GM08714 (cell line): Measurements from ENCODE around the gene OSM.

Source experiments
- H3K4me3 ChIP-seq: fragments of 200-500 bp; sonication (Bioruptor generic); 2 replicates; pipeline ENCODE4 v1.5.1; 2014; ENCODE audit warnings: mild to moderate bottlenecking, low read length, inconsistent platforms
- ZNF274 ChIP-seq: IDR thresholded peaks from 2 replicates; pipeline ENCODE4 v1.6.1; 2012; ENCODE audit warnings: mild to moderate bottlenecking, low read depth, low read length

Gene OSM

GRCh38 chr22:30305906-30306626, 39.4 kb upstream of the OSM start:
- H3K4me3 ChIP-seq = peak overlapping the region; percentile 56; the same call in 1 of the 2 replicates
- TF ChIP-seq ZNF274 = no peak

DNA sequence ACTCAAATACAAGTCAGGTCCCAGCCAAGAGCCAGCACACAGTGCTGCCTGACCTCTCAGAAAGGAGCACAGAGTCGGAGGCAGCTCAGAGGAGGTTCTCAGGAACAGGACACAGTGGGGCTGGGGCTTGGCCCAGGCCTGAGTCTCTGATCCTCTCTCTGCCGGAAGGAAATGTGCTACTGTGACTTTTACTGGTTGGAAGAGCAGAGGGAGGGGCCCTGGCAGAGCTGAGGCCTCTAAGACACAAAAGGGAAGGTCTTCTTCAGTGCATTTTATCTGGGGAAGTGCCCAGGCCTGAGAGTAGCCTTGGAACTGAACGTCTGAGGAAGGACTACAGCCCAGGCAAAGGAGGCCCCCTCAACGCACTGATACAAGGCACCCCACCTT, 38.9 kb upstream of the OSM start:
- TF ChIP-seq ZNF274 = no peak
- H3K4me3 ChIP-seq = peak overlapping the region; percentile 56; the same call in 1 of the 2 replicates

DNA sequence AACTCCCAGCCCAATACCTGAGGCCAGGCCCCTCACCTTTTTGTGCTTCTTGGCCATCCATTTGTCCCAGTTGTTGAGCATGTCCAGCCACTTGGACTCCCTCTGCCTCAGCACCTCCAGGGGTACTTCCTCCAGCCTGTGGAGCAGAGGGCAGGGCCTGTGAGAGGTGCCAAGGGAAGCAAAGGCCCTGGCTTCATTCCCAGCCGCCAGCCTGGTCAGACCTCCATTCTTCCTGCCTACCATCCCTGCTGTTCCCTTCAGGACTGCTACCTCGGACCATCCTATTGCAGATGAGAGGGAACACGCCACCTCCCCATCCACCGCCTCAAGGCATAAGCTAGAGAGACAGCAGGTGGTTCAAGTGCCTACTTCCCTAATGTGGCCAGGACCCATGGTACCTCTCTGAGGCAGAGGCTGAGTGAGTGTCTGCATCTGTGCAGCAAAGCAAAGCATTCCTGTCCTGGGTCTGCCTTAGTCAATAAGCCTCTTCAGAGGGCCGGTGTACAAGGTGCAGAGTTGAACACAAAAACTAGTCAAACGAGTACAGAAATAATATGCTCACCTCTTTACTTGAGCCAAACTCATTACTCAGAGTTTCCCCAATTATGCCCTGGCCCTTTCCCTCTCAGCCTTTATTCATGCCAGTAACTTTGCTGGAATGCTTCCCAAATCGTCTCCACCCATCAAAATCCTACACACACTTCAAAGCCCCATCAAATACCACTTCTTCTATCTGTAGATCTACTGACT, 38.0 kb upstream of the OSM start:
- no peak for TF ChIP-seq ZNF274
- H3K4me3 ChIP-seq = peak overlapping the region; percentile 35; the same call in 1 of the 2 replicates

DNA sequence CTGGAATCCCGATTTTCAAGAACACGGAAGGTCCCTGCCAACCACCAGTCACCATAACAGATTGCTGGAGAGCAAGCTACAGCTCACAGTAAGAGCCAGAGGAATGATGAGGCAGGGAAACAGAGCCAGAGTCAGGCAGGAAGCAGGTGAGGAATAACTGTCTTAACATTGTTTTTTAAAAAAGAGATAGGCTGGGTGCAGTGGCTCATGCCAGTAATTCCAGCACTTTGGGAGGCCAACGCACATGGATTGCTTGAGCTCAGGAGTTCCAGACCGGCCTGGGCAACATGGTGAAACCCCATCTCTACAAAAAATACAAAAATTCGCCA, 36.1 kb upstream of the OSM start:
- TF ChIP-seq ZNF274 = no peak
- no peak overlapping the region for H3K4me3 ChIP-seq

DNA sequence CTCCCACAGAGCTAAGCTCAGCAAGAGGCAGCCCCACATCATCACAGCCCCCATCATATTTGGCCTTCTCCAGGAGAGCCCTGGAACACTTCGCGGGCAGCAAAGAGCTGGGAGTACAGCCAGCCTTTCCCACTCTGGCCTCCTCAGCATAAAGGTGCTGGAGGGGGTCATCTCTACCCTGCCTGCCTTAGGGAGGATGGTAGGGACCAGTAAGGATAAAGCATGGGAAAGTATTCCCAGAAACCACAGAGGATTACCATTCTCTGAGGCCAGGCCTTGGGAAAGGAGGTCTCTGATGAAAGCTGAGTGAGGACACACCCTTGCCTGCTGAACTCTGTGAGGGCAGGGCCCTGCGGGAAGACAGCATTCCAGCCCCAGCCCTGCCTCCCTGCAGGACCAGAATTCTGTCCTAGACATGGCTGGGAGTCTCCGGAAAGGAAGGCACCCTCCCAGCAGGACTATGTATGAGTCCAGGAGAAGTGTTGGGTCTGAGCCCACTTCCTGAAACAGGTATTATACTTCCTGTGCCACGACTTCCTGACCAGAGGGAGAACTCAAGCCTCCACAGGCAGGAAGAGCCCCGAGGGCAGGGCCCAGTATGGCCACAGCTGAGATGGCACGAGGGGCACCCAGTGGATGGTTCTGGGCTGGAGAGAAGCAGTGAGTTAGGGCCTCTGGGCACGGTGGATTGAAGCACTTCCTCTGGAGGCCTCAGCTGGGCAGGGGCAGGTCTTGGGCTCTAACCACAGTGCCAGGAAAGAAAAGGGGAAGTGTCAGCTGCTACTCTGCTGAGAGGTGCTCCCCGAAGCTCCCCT, 35.6 kb upstream of the OSM start:
- no peak for TF ChIP-seq ZNF274
- no peak overlapping the region for H3K4me3 ChIP-seq

GRCh38 chr22:30299322-30299721, 32.7 kb upstream of the OSM start:
- no peak overlapping the region for H3K4me3 ChIP-seq
- TF ChIP-seq ZNF274 = no peak

- TF ChIP-seq ZNF274 = no peak
- no peak overlapping the region for H3K4me3 ChIP-seq
Measured at GRCh38 chr22:30297991-30298701, 31.5 kb upstream of the OSM start.

DNA sequence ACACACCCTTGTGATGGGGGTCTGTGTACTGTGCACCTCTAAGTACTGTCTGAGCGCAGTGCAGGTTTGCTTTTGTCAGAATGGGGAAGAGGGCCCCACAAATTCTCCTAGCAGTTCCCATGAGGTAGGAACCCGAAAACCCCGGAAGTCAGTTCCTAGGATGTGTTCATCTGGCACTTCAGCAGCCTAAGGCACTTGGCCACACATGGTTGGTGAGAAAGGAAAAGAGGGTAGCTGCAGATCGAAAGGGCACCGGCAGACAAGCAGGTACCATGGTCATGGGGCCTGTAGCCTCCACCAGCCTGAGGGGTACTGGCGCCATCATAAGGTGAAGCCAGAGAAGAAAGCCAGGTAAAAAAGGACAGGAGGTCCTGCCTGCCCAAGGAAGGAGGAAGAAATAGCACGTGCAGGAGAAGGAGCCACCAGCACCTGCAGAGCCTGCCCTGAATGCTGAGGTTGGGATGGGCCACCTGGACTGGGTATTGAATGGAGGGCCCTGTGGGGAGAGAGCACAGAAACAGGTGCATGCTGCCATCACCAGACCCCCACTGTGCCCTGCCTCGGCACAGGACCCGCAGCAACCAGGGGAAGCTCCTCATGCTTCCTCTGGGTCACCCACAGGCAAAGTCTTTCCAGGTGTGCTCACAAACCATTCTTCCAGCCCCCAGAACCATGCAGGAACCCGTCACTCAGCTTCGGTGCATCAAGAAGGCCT, 30.8 kb upstream of the OSM start:
- TF ChIP-seq ZNF274 = no peak
- H3K4me3 ChIP-seq = no peak overlapping the region

DNA sequence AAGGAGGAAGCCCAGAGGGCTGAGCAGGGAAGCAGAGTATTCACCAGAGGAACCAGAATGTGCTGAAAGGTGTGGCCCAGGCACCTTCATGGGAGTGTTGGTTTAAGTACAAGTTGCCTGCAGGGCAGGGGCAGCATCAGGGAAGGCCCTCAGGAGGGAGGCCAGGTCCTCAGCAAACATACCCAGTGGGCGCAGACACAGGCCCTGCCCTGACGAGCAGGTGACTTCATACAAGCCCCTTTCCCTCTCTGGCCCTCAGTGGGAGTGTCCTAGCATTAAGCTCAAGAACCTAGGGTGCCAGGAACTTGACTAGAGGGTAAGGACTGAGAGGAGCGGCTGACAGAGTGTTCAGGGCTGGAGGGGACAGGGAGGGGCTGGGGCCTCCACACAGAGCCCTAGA, 30.2 kb upstream of the OSM start:
- H3K4me3 ChIP-seq = no peak overlapping the region
- no peak for TF ChIP-seq ZNF274

DNA sequence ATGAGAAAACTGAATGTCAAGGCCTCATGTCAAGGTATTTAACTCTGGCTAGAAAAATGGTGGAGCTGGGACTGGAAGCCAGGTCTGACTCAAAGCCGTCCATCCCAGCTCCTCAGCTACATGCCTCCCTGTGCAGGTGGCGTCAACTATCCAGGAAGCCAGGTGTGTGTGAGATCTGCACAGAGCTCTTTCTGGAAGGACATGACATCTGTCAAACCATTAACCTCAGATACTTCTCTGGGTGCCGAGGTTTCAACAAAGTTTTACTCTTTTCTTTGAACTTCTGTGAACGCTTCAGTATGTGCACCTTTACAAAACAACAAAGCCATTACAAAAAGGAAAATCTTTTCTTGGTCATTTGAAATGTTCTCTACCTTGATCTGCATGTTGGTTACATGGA, 29.7 kb upstream of the OSM start:
- no peak overlapping the region for H3K4me3 ChIP-seq
- no peak for TF ChIP-seq ZNF274

- no peak for TF ChIP-seq ZNF274
- H3K4me3 ChIP-seq = no peak overlapping the region
Measured at GRCh38 chr22:30295576-30295975, 28.9 kb upstream of the OSM start.

- H3K4me3 ChIP-seq = no peak overlapping the region
- no peak for TF ChIP-seq ZNF274
Measured at GRCh38 chr22:30294830-30295229, 28.2 kb upstream of the OSM start.

DNA sequence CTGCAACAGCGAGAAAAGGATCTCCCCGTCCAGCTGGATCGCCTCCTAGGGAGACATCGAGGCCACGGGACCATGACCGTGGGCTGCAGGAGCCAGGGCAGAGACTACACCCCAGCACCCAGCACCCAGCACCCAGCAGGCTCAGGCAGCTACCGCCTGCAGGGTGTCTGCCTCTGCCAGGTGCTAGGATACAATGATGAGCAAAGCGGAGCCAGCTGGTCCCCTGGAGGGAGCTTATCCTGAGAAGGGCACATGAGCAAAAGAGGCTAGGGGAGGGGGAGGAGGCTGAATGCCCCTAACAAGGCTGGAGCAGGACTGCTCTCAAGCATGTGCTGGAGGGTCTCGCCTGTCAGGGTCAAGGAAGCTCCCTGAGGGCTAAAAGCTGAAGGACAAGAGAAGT, 27.4 kb upstream of the OSM start:
- no peak overlapping the region for H3K4me3 ChIP-seq
- no peak for TF ChIP-seq ZNF274
